Trophoblast cell (in vitro differentiated cells and primary cell): ENCODE data around the gene PRIMA1.

Experiments
- DNase-seq, 2 donors: peaks; one replicate each; pipeline ENCODE4 v3.0.0-alpha.2; 2016
- H2AFZ ChIP-seq: 2 replicates; pipeline ENCODE4 v1.6.1; 2013; ENCODE audit warnings: low read length, moderate library complexity, mild to moderate bottlenecking; ENCODE audit not compliant: insufficient read depth, poor library complexity
- H2AK5ac ChIP-seq: 2 replicates; pipeline ENCODE4 v1.6.1; 2013; ENCODE audit warnings: mild to moderate bottlenecking, low read length
- H2BK120ac ChIP-seq: 2 replicates; pipeline ENCODE4 v1.6.1; 2013; ENCODE audit warnings: low read length, mild to moderate bottlenecking, moderate library complexity; ENCODE audit not compliant: insufficient read depth, poor library complexity
- H2BK12ac ChIP-seq: 2 replicates; pipeline ENCODE4 v1.6.1; 2013; ENCODE audit warnings: mild to moderate bottlenecking, low read length, moderate library complexity
- H2BK5ac ChIP-seq: 2 replicates; pipeline ENCODE4 v1.6.1; 2013; ENCODE audit warnings: low read length, low read depth, moderate library complexity, mild to moderate bottlenecking; ENCODE audit not compliant: poor library complexity
- H3K14ac ChIP-seq: 2 replicates; pipeline ENCODE4 v1.6.1; 2013; ENCODE audit warnings: mild to moderate bottlenecking, low read length
- H3K18ac ChIP-seq: 2 replicates; pipeline ENCODE4 v1.6.1; 2013; ENCODE audit warnings: mild to moderate bottlenecking, low read length
- H3K23ac ChIP-seq: 2 replicates; pipeline ENCODE4 v1.6.1; 2013; ENCODE audit warnings: low read length
- H3K27ac ChIP-seq: 2 replicates; pipeline ENCODE4 v1.5.1; 2013; ENCODE audit warnings: low read depth, mild to moderate bottlenecking, inconsistent platforms, low read length, moderate library complexity
- H3K27me3 ChIP-seq: 2 replicates; pipeline ENCODE4 v1.6.1; 2013; ENCODE audit warnings: inconsistent platforms, mild to moderate bottlenecking, low read length, moderate library complexity; ENCODE audit not compliant: insufficient read depth
- H3K36me3 ChIP-seq, 2 experiments: 1 replicate in 1 of 2; 2 replicates in 1 of 2; pipeline ENCODE4 v1.6.1; 2013; ENCODE audit warnings: low read length in 2 of 2, mild to moderate bottlenecking in 2 of 2, moderate library complexity in 1 of 2; ENCODE audit not compliant: insufficient read depth in 2 of 2, control insufficient read depth in 1 of 2
- H3K4ac ChIP-seq: 2 replicates; pipeline ENCODE4 v1.6.1; 2013; ENCODE audit warnings: low read depth, mild to moderate bottlenecking, low read length, moderate library complexity
- H3K4me1 ChIP-seq, 2 experiments: 1 replicate in 1 of 2; 2 replicates in 1 of 2; pipeline ENCODE4 v1.6.1; 2013; ENCODE audit warnings: low read length in 2 of 2, mild to moderate bottlenecking in 2 of 2, moderate library complexity in 1 of 2; ENCODE audit not compliant: insufficient read depth in 2 of 2, control insufficient read depth in 1 of 2
- H3K4me2 ChIP-seq: 2 replicates; pipeline ENCODE4 v1.6.1; 2013; ENCODE audit warnings: inconsistent platforms, mild to moderate bottlenecking, low read length, moderate library complexity
- H3K4me3 ChIP-seq: 2 replicates; pipeline ENCODE4 v1.5.1; 2013; ENCODE audit warnings: mild to moderate bottlenecking, low read depth, low read length, inconsistent platforms
- H3K79me1 ChIP-seq: one replicate; pipeline ENCODE4 v1.6.1; 2013; ENCODE audit warnings: low read length
- H3K79me2 ChIP-seq: 2 replicates; pipeline ENCODE4 v1.6.1; 2013; ENCODE audit warnings: low read length, mild to moderate bottlenecking; ENCODE audit not compliant: control insufficient read depth, insufficient read depth, poor library complexity
- H3K9ac ChIP-seq: 2 replicates; pipeline ENCODE4 v1.6.1; 2013; ENCODE audit warnings: mild to moderate bottlenecking, low read length
- H3K9me3 ChIP-seq: 2 replicates; pipeline ENCODE4 v1.6.1; 2013; ENCODE audit warnings: low read depth, mild to moderate bottlenecking, control low read depth, inconsistent platforms, low read length; ENCODE audit not compliant: insufficient read depth
- H4K12ac ChIP-seq: 2 replicates; pipeline ENCODE4 v1.6.1; 2013; ENCODE audit warnings: low read depth, mild to moderate bottlenecking, low read length, moderate library complexity
- H4K8ac ChIP-seq: 2 replicates; pipeline ENCODE4 v1.6.1; 2013; ENCODE audit warnings: low read depth, mild to moderate bottlenecking, low read length, moderate library complexity
- H4K91ac ChIP-seq: one replicate; pipeline ENCODE4 v1.6.1; 2013; ENCODE audit warnings: low read depth, mild to moderate bottlenecking, low read length, moderate library complexity
- WGBS: extraction: QIAGEN DNeasy Blood & Tissue Kit; methylation state at CpG from one replicate; pipeline ENCODE4 v1.1.7; 2013; ENCODE audit warnings: missing lambda C conversion rate; ENCODE audit not compliant: insufficient read length, insufficient coverage; ENCODE audit errors: extremely low coverage; 5-methylcytosine and 5-hydroxymethylcytosine counted together

PRIMA1 gene

DNA sequence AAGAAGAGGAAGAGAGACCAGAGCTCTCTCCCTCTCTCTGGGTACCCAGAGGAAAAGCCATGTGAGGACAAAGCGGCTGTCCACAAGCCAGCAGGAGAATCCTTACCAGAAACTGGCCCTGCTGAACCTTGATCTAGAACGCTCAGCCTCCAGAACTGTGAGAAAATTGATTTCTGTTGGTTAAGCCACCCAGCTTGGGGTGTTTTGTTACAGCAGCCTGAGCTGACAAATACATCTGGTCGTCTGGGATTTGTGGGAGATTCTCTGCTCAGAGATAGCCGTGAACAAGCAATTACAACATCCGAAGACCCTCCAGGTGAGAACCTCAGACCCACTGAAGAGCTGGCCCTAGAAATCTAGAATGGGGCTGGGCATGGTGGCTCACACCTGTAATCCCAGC, 6.5 kb upstream of the PRIMA1 start:
- no peak overlapping the region for H2BK12ac ChIP-seq
- H3K9ac ChIP-seq: no peak overlapping the region
- no peak for DNase-seq
- H2BK5ac ChIP-seq: no peak overlapping the region
- no peaks in the 10 kb centered on the region for H3K4me1 ChIP-seq
- no peaks in the 10 kb centered on the region for H3K36me3 ChIP-seq
- no peak overlapping the region for H3K4me2 ChIP-seq
- H3K79me1 ChIP-seq: no peaks in the 10 kb centered on the region
- no peaks in the 10 kb centered on the region for H3K79me2 ChIP-seq
- no peak overlapping the region for H2AK5ac ChIP-seq
- no peaks in the 10 kb centered on the region for H3K27me3 ChIP-seq
- H3K27ac ChIP-seq: no peak overlapping the region
- no peak overlapping the region for H3K18ac ChIP-seq
- H2AFZ ChIP-seq: no peak overlapping the region
- no peak overlapping the region for H4K91ac ChIP-seq
- H4K8ac ChIP-seq: no peak overlapping the region
- H3K23ac ChIP-seq: no peak overlapping the region
- no peak overlapping the region for H3K14ac ChIP-seq
- H4K12ac ChIP-seq: no peak overlapping the region
- no peaks in the 10 kb centered on the region for H3K9me3 ChIP-seq
- H2BK120ac ChIP-seq: no peak overlapping the region
- WGBS: no CpG with 5 or more reads among the region's 5 CpGs
- no peak overlapping the region for H3K4me3 ChIP-seq
- H3K4ac ChIP-seq: no peak overlapping the region

GRCh38 chr14:93793555-93794324, 5.5 kb upstream of the PRIMA1 start:
- WGBS: no CpG with 5 or more reads among the region's 10 CpGs
- no peak for DNase-seq
- H2BK120ac ChIP-seq: no peak overlapping the region

DNA sequence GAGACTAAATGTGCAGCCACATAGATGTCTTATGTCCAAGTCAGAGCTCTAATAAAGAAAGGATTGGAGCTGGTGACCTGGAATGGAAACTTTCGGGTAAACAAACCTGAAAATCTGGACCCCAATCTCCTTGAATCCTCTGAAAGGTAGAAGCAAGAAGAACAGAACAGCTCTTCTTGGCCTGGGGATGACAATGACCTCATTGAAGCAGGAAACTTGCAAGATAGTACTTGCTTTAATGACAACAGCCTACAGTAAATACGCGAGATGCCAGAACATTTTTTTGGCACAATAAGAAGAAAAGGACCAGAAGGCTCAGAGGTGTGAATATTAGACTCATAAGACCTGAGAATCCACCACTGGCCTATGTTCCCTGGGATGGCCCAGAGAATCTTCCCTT, 4.1 kb upstream of the PRIMA1 start:
- H3K18ac ChIP-seq: no peak overlapping the region
- no peak overlapping the region for H3K23ac ChIP-seq
- H4K91ac ChIP-seq: no peak overlapping the region
- H3K36me3 ChIP-seq: no peaks in the 10 kb centered on the region
- no peaks in the 10 kb centered on the region for H3K79me1 ChIP-seq
- H2BK120ac ChIP-seq: no peak overlapping the region
- H4K8ac ChIP-seq: no peak overlapping the region
- no peak overlapping the region for H3K4me3 ChIP-seq
- H3K27ac ChIP-seq: no peak overlapping the region
- H2AFZ ChIP-seq: no peak overlapping the region
- H2AK5ac ChIP-seq: no peak overlapping the region
- no peak overlapping the region for H3K4me2 ChIP-seq
- no peak overlapping the region for H2BK12ac ChIP-seq
- WGBS: no CpG with 5 or more reads among the region's 3 CpGs
- DNase-seq: no peak
- H2BK5ac ChIP-seq: no peak overlapping the region
- no peak overlapping the region for H3K14ac ChIP-seq
- H3K9ac ChIP-seq: no peak overlapping the region
- peaks cover 21% of the 10 kb centered on the region for H3K27me3 ChIP-seq
- no peaks in the 10 kb centered on the region for H3K79me2 ChIP-seq
- no peak overlapping the region for H4K12ac ChIP-seq
- H3K4me1 ChIP-seq: peaks cover 0 to 7% of the 10 kb centered on the region in 2 experiments
- no peak overlapping the region for H3K4ac ChIP-seq
- H3K9me3 ChIP-seq: no peaks in the 10 kb centered on the region

More at GRCh38 chr14:93793555-93794324, 5.5 kb upstream of the PRIMA1 start:
- Histone ChIP-seq H3K14ac (no peak overlapping the region), H3K27me3 (peaks cover 8% of the 10 kb centered on the region), H3K79me1 (no peaks in the 10 kb centered on the region), H3K23ac (no peak overlapping the region), H2BK12ac (no peak overlapping the region), H4K8ac (no peak overlapping the region), H2BK5ac (no peak overlapping the region), H4K12ac (no peak overlapping the region), H3K4me3 (no peak overlapping the region), H3K4me1 (peaks cover 0 to 2% of the 10 kb centered on the region in 2 experiments), H3K9me3 (no peaks in the 10 kb centered on the region), H3K4ac (no peak overlapping the region), H2AK5ac (no peak overlapping the region), H4K91ac (no peak overlapping the region), H3K9ac (no peak overlapping the region), H3K18ac (no peak overlapping the region), H3K4me2 (no peak overlapping the region), H3K27ac (no peak overlapping the region), H2AFZ (no peak overlapping the region), H3K79me2 (no peaks in the 10 kb centered on the region), H3K36me3 (no peaks in the 10 kb centered on the region)

GRCh38 chr14:93790966-93791365, 2.7 kb upstream of the PRIMA1 start:
- Histone ChIP-seq H2BK120ac (no peak overlapping the region), H3K4me3 (no peak overlapping the region), H3K4me2 (no peak overlapping the region), H3K9ac (no peak overlapping the region), H3K18ac (no peak overlapping the region), H2AK5ac (no peak overlapping the region), H3K79me2 (no peaks in the 10 kb centered on the region), H4K91ac (no peak overlapping the region), H2AFZ (no peak overlapping the region), H3K27me3 (peaks cover 28% of the 10 kb centered on the region), H3K14ac (no peak overlapping the region), H3K4me1 (peaks cover 0 to 7% of the 10 kb centered on the region in 2 experiments), H3K9me3 (no peaks in the 10 kb centered on the region), H4K8ac (no peak overlapping the region), H4K12ac (no peak overlapping the region), H2BK12ac (no peak overlapping the region), H3K4ac (no peak overlapping the region), H3K79me1 (no peaks in the 10 kb centered on the region), H3K23ac (no peak overlapping the region), H3K36me3 (no peaks in the 10 kb centered on the region), H3K27ac (no peak overlapping the region), H2BK5ac (no peak overlapping the region)
- no peak for DNase-seq
- WGBS: no CpG with 5 or more reads among the region's 5 CpGs
